Mesothelial cell of epicardium (in vitro differentiated cells): Measurements from ENCODE around the gene CCDC175. TPM values are rescaled to one million over a fixed set of nuclear protein-coding genes. Genes with fewer than 3 reads are reported as not detected.

ENCODE experiments used
- DNase-seq, 2 experiments: peaks; one replicate each; pipeline ENCODE4 v3.0.0; 2021; ENCODE audit warnings: low spot score in 2 of 2; ENCODE audit not compliant: unreplicated experiment in 2 of 2
- H3K27ac Mint-ChIP-seq: 2 replicates; pipeline ENCODE4 v1.8.0; 2021; ENCODE audit warnings: mixed read lengths
- H3K27me3 Mint-ChIP-seq: 2 replicates; pipeline ENCODE4 v1.8.0; 2021; ENCODE audit warnings: low read depth, mixed read lengths
- H3K36me3 Mint-ChIP-seq: 2 replicates; pipeline ENCODE4 v1.8.0; 2021; ENCODE audit warnings: mixed read lengths
- H3K4me1 Mint-ChIP-seq: 2 replicates; pipeline ENCODE4 v1.8.0; 2021; ENCODE audit warnings: mixed read lengths
- H3K4me3 Mint-ChIP-seq: 2 replicates; pipeline ENCODE4 v1.8.0; 2021; ENCODE audit warnings: mild to moderate bottlenecking, moderate library complexity, mixed read lengths
- H3K9me3 Mint-ChIP-seq: 2 replicates; pipeline ENCODE4 v1.8.0; 2021; ENCODE audit warnings: mixed read lengths
- total RNA-seq: library from RNA; stranded (reverse); gene quantifications from 3 replicates; pipeline ENCODE4 v1.2.1, GENCODE V29; 2021
- TF ChIP-seq, protein P1 (sequence below): fragments of 200-600 bp; sonication (generic); IDR thresholded peaks from one replicate; pipeline ENCODE4 v1.5.0; 2021; ENCODE audit warnings: antibody characterized with exemption; ENCODE audit not compliant: unreplicated experiment

The CCDC175 gene
- total RNA-seq, 1 donor from 2014 or later, result 0.16 TPM

DNA sequence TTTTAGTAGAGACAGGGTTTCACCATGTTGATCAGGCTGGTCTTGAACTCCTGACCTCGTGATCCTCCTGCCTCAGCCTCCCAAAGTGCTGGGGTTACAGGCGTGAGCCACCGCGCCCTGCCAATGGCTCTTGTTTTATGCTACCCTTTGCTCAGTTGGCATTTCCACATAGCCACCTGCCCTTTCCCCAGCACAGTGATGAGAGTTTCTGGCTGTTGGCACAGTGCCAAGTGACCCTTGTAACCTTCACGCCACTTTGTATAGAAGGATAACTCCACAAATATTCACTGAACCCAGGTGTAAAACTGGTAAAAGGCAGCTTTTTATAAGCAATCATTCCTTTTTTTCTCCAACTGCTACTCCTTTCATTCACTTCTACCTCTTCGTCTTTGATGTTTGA, 18.5 kb upstream of the CCDC175 start:
- Mint-ChIP-seq H3K9me3 (peaks cover 9% of the 10 kb centered on the region), H3K4me1 (no peaks in the 10 kb centered on the region), H3K4me3 (no peak overlapping the region), H3K36me3 (no peaks in the 10 kb centered on the region), H3K27ac (no peak overlapping the region), H3K27me3 (peaks cover 37% of the 10 kb centered on the region)
- TF ChIP-seq, protein P1, sequence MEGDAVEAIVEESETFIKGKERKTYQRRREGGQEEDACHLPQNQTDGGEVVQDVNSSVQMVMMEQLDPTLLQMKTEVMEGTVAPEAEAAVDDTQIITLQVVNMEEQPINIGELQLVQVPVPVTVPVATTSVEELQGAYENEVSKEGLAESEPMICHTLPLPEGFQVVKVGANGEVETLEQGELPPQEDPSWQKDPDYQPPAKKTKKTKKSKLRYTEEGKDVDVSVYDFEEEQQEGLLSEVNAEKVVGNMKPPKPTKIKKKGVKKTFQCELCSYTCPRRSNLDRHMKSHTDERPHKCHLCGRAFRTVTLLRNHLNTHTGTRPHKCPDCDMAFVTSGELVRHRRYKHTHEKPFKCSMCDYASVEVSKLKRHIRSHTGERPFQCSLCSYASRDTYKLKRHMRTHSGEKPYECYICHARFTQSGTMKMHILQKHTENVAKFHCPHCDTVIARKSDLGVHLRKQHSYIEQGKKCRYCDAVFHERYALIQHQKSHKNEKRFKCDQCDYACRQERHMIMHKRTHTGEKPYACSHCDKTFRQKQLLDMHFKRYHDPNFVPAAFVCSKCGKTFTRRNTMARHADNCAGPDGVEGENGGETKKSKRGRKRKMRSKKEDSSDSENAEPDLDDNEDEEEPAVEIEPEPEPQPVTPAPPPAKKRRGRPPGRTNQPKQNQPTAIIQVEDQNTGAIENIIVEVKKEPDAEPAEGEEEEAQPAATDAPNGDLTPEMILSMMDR, result no peak
- no peak for DNase-seq

- H3K27me3 Mint-ChIP-seq, result peaks cover 11% of the 10 kb centered on the region
- no peaks in the 10 kb centered on the region for H3K36me3 Mint-ChIP-seq
- peaks cover 9% of the 10 kb centered on the region for H3K9me3 Mint-ChIP-seq
- H3K4me1 Mint-ChIP-seq, result no peaks in the 10 kb centered on the region
- TF ChIP-seq, protein P1, result no peak
- H3K4me3 Mint-ChIP-seq, result no peak overlapping the region
- H3K27ac Mint-ChIP-seq, result no peak overlapping the region
- DNase-seq, result no peak
Observed at GRCh38 chr14:59591641-59592370, 15.2 kb upstream of the CCDC175 start.

DNA sequence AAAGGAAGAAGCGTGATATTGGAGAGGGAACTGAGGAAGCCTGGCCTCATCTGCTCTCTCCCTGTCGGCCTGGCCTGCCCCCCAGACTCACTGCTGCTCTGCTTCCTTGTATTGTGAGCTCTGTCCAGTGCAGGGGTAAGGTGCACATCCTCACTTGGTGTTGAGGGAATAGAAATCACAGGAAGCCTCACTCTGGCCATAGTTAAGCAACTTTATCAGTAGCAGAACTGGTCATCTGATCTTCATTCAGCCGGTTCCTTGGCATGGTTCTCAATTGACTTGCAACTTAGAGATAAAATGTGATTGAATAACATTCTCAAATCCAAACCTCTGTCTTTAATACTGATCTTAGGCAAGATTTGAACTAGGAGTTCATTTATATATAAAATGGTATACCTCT, 11.5 kb upstream of the CCDC175 start:
- Mint-ChIP-seq H3K27me3 (peaks cover 3% of the 10 kb centered on the region), H3K4me3 (no peak overlapping the region), H3K4me1 (no peaks in the 10 kb centered on the region), H3K9me3 (peaks cover 9% of the 10 kb centered on the region), H3K27ac (no peak overlapping the region), H3K36me3 (no peaks in the 10 kb centered on the region)
- TF ChIP-seq, protein P1, result no peak
- no peak for DNase-seq

DNA sequence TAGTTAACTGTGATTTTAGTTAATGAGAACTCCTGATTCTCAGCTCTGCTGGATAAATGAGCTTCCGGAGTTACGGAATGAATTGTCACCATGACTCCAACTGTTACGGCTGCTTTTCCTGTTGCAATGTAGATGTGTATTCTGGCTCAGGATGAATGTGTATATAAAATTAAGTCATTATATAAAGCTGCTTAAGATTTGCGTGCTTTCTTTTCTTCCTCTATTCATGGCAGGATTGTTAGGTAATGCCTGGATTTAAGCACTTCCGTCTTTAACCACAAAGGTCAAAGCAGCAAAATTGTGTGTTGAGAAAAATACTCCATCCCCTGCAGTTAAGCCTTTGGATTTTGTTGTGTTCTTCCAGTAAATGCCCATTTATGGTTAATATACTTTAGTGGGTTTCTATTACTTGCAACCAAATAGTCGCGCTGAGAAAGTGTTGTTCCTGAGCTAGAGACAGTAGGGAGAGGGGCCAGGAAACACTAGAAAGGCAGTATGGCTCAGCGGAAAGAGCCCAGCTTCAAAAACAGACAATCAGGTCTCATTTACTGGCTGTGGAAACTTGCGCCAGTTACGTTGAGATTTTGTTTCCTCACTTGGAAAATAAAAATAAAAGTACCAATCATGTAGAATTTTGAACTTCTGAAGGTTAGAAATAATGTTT, 9.4 kb upstream of the CCDC175 start:
- no peak for DNase-seq
- Mint-ChIP-seq H3K27me3 (no peaks in the 10 kb centered on the region), H3K4me3 (no peak overlapping the region), H3K36me3 (no peaks in the 10 kb centered on the region), H3K9me3 (no peaks in the 10 kb centered on the region), H3K4me1 (no peaks in the 10 kb centered on the region), H3K27ac (no peak overlapping the region)
- TF ChIP-seq, protein P1, result no peak

- DNase-seq, result no peak
- no peaks in the 10 kb centered on the region for H3K4me1 Mint-ChIP-seq
- no peaks in the 10 kb centered on the region for H3K27me3 Mint-ChIP-seq
- no peak overlapping the region for H3K27ac Mint-ChIP-seq
- no peaks in the 10 kb centered on the region for H3K9me3 Mint-ChIP-seq
- TF ChIP-seq, protein P1, result no peak
- H3K36me3 Mint-ChIP-seq, result no peaks in the 10 kb centered on the region
- H3K4me3 Mint-ChIP-seq, result no peak overlapping the region
Observed at GRCh38 chr14:59583755-59584154, 7.1 kb upstream of the CCDC175 start.
